ENCODE measurements around the gene OTUD7B. TPM values are rescaled to one million over a fixed set of nuclear protein-coding genes. Genes with fewer than 3 reads are reported as not detected.

Gene OTUD7B
- total and polyA plus RNA-seq, 2 donors (not counting 1 experiment from before 2014, with no cell fraction given), result 0.40 to 3.3 TPM

GRCh38 chr1:149936170-149936991 lies 74.1 kb downstream of the OTUD7B start, which contains the start of gene MTMR11:
Gene MTMR11 (minus strand): TSS chr1:149936879. CDS start chr1:149936647, 232 bp downstream.
- Mint-ChIP-seq H3K4me3 (no peak within 1 kb of the TSS), H3K27ac (no peak within 1 kb of the TSS), H3K27me3 (peaks cover 41% of the 10 kb centered on the region), H3K4me1 (no peaks in the 10 kb centered on the region), H3K9me3 (ENCODE audit: insufficient read depth) (no peaks in the 10 kb centered on the region)
- no peak for TF ChIP-seq CTCF (IDR thresholded peaks at IDR 0.05)
- TF ChIP-seq EZH2 (IDR thresholded peaks at IDR 0.05; ENCODE audit: borderline replicate concordance, insufficient read depth, low read depth, low read length, poor library complexity, severe bottlenecking), result no peak
- CTCF ChIA-PET, result interaction anchor here (0.6 kb wide), 1 partner anchor 1315 kb away, joined by 3 read pairs; no protein-coding TSS in a partner anchor
- Histone ChIP-seq H3K4me2 (replicated peaks; ENCODE audit: low read depth, low read length, poor library complexity, severe bottlenecking) (no peak within 1 kb of the TSS), H3K9me3 (ENCODE audit: control extremely low read depth in 1 of 3, control insufficient read depth in 2 of 3, insufficient read depth in 1 of 3, low read length in 2 of 3) (no peaks in the 10 kb centered on the region), H3K27ac (ENCODE audit: low read length in 2 of 2) (no peak within 1 kb of the TSS), H3K4me1 (ENCODE audit: control insufficient read depth in 2 of 2, insufficient read depth in 2 of 2, low read length in 2 of 2) (no peaks in the 10 kb centered on the region), H3K4me3 (ENCODE audit: control extremely low read depth in 1 of 5, extremely low read depth in 1 of 5, insufficient read depth in 1 of 5, low read depth in 2 of 5, low read length in 4 of 5) (no peak within 1 kb of the TSS), H3K9ac (ENCODE audit: low read length) (no peak within 1 kb of the TSS), H3K36me3 (replicated peaks in 1 of 2; ENCODE audit: control extremely low read depth in 1 of 2, control insufficient read depth in 1 of 2, extremely low read depth in 1 of 2, insufficient read depth in 2 of 2, low read length in 1 of 2) (no peaks in the 10 kb centered on the region), H3K79me2 (ENCODE audit: control insufficient read depth, insufficient read depth, low read length) (no peaks in the 10 kb centered on the region), H2AFZ (ENCODE audit: insufficient read depth, low read depth, low read length, poor library complexity, severe bottlenecking) (no peak within 1 kb of the TSS), H3K27me3 (replicated peaks in 1 of 4; ENCODE audit: control extremely low read depth in 1 of 4, control insufficient read depth in 3 of 4, insufficient read depth in 4 of 4, low read length in 3 of 4) (peaks cover 0 to 21% (median 2%) of the 10 kb centered on the region in 4 experiments), H4K20me1 (ENCODE audit: control insufficient read depth, insufficient read depth, low read length, poor library complexity, severe bottlenecking) (no peaks in the 10 kb centered on the region)
- 78% methylated on average over 7 of the region's 18 CpGs for WGBS (ENCODE audit: insufficient coverage)
- ATAC-seq (ENCODE audit: low read depth), result no peak
- intact Hi-C loops (cut with micrococcal nuclease), result no loop called here
- POLR2A ChIA-PET, result no interaction called here
- DNase-seq, result no peak

- Histone ChIP-seq H2AFZ (ENCODE audit: insufficient read depth, low read depth, low read length, poor library complexity, severe bottlenecking) (no peak overlapping the region), H3K9me3 (ENCODE audit: control extremely low read depth in 1 of 3, control insufficient read depth in 2 of 3, insufficient read depth in 1 of 3, low read length in 2 of 3) (no peaks in the 10 kb centered on the region), H3K36me3 (replicated peaks in 1 of 2; ENCODE audit: control extremely low read depth in 1 of 2, control insufficient read depth in 1 of 2, extremely low read depth in 1 of 2, insufficient read depth in 2 of 2, low read length in 1 of 2) (no peaks in the 10 kb centered on the region), H4K20me1 (ENCODE audit: control insufficient read depth, insufficient read depth, low read length, poor library complexity, severe bottlenecking) (no peaks in the 10 kb centered on the region), H3K4me3 (ENCODE audit: control extremely low read depth in 1 of 5, extremely low read depth in 1 of 5, insufficient read depth in 1 of 5, low read depth in 2 of 5, low read length in 4 of 5) (no peak overlapping the region), H3K9ac (ENCODE audit: low read length) (no peak overlapping the region), H3K27ac (ENCODE audit: low read length in 2 of 2) (no peak overlapping the region), H3K4me1 (ENCODE audit: control insufficient read depth in 2 of 2, insufficient read depth in 2 of 2, low read length in 2 of 2) (no peaks in the 10 kb centered on the region), H3K4me2 (replicated peaks; ENCODE audit: low read depth, low read length, poor library complexity, severe bottlenecking) (no peak overlapping the region), H3K79me2 (ENCODE audit: control insufficient read depth, insufficient read depth, low read length) (no peaks in the 10 kb centered on the region), H3K27me3 (replicated peaks in 1 of 4; ENCODE audit: control extremely low read depth in 1 of 4, control insufficient read depth in 3 of 4, insufficient read depth in 4 of 4, low read length in 3 of 4) (peaks cover 0 to 23% (median 2%) of the 10 kb centered on the region in 4 experiments)
- Mint-ChIP-seq H3K4me1 (no peaks in the 10 kb centered on the region), H3K27me3 (peaks cover 50% of the 10 kb centered on the region), H3K27ac (no peak overlapping the region), H3K4me3 (no peak overlapping the region), H3K9me3 (ENCODE audit: insufficient read depth) (no peaks in the 10 kb centered on the region)
- TF ChIP-seq EZH2 (IDR thresholded peaks at IDR 0.05; ENCODE audit: borderline replicate concordance, insufficient read depth, low read depth, low read length, poor library complexity, severe bottlenecking) (no peak), CTCF (IDR thresholded peaks at IDR 0.05) (no peak)
- DNase-seq (no peak), ATAC-seq (ENCODE audit: low read depth) (no peak)
- intact Hi-C loops (cut with micrococcal nuclease), result no loop called here
- WGBS (ENCODE audit: insufficient coverage), result 90% methylated on average over 2 of the region's 2 CpGs
- ChIA-PET POLR2A (no interaction called here), CTCF (interaction anchor here (0.7 kb wide), 1 partner anchor 9 kb away, joined by 3 read pairs; no protein-coding TSS in a partner anchor)
Measured at GRCh38 chr1:149934356-149934755, 76.2 kb downstream of the OTUD7B start.

Measured in B cell (primary cell).